HG03457 (cell line): Measurements from ENCODE around the gene SLC30A10.
"Not testable (repeated sequence)": the region's sequence is repeated elsewhere in the genome, so short reads cannot be mapped to it uniquely, and the experiment has no call there.

Experiments used
- ATAC-seq: cut with Tn5 transposase; IDR thresholded peaks from one replicate; pipeline ENCODE4 v1.9.1; 2021; ENCODE audit warnings: moderate number of reproducible peaks; ENCODE audit not compliant: unreplicated experiment

Gene SLC30A10

GRCh38 chr1:219927956-219928790, at the start of gene SLC30A10:
Gene SLC30A10, minus strand, starts transcription at chr1:219928557. Its CDS starts 117 bp downstream, at chr1:219928440.
- ATAC-seq = no peak

GRCh38 chr1:219973213-219973612, 44.9 kb upstream of the SLC30A10 start:
- ATAC-seq = no peak

GRCh38 chr1:219967361-219967760, 39.0 kb upstream of the SLC30A10 start:
- ATAC-seq = no peak

- no peak for ATAC-seq
These were observed 37.7 kb upstream of the SLC30A10 start for GRCh38 chr1:219966071-219966349.

- no peak for ATAC-seq
These were observed 37.1 kb upstream of the SLC30A10 start for GRCh38 chr1:219965285-219966070.

GRCh38 chr1:219963432-219963831, 35.1 kb upstream of the SLC30A10 start:
- no peak for ATAC-seq

- no peak for ATAC-seq
These were observed 33.3 kb upstream of the SLC30A10 start for GRCh38 chr1:219961684-219962083.

- ATAC-seq = no peak
These were observed 31.3 kb upstream of the SLC30A10 start for GRCh38 chr1:219959540-219960203.

GRCh38 chr1:219958875-219959417, 30.6 kb upstream of the SLC30A10 start:
- no peak for ATAC-seq

- ATAC-seq = no peak
These were observed 26.5 kb upstream of the SLC30A10 start for GRCh38 chr1:219954736-219955421.

GRCh38 chr1:219954052-219954451, 25.7 kb upstream of the SLC30A10 start:
- no peak for ATAC-seq

- no peak for ATAC-seq
These were observed 24.0 kb upstream of the SLC30A10 start for GRCh38 chr1:219952361-219952760.

GRCh38 chr1:219949227-219949626, 20.9 kb upstream of the SLC30A10 start:
- ATAC-seq = not testable (repeated sequence)

- ATAC-seq = not testable (repeated sequence)
These were observed 20.4 kb upstream of the SLC30A10 start for GRCh38 chr1:219948766-219949165.

GRCh38 chr1:219945795-219946194, 17.4 kb upstream of the SLC30A10 start:
- peak; percentile 59 for ATAC-seq

- ATAC-seq = no peak
These were observed 13.1 kb upstream of the SLC30A10 start for GRCh38 chr1:219941179-219942118.

- no peak for ATAC-seq
These were observed 12.3 kb upstream of the SLC30A10 start for GRCh38 chr1:219940707-219941106.

GRCh38 chr1:219938706-219939105, 10.3 kb upstream of the SLC30A10 start:
- ATAC-seq = no peak

- not testable (repeated sequence) for ATAC-seq
These were observed 5.4 kb upstream of the SLC30A10 start for GRCh38 chr1:219933763-219934162.

- no peak for ATAC-seq
These were observed 2.7 kb upstream of the SLC30A10 start for GRCh38 chr1:219931033-219931432.
